Hepatocyte (in vitro differentiated cells): ENCODE measurements around the gene KLF13. TPM values are rescaled to one million over a fixed set of nuclear protein-coding genes. Genes with fewer than 3 reads are reported as not detected.

Experiments used
- DNase-seq: peaks from one replicate; pipeline ENCODE4 v3.0.0-alpha.2; 2016; ENCODE audit warnings: low spot score
- H2AFZ ChIP-seq: fragments of 200-600 bp; sonication (generic); 2 replicates; pipeline ENCODE4 v1.6.0; 2016; ENCODE audit warnings: antibody characterized with exemption, mild to moderate bottlenecking
- H3K27ac ChIP-seq: fragments of 200-600 bp; sonication (generic); 2 replicates; pipeline ENCODE4 v1.5.1; 2016; ENCODE audit warnings: mild to moderate bottlenecking
- H3K27me3 ChIP-seq: fragments of 200-600 bp; sonication (generic); 2 replicates; pipeline ENCODE4 v1.6.1; 2016
- H3K36me3 ChIP-seq: fragments of 200-600 bp; sonication (generic); replicated peaks from 2 replicates; pipeline ENCODE4 v1.5.1; 2016; ENCODE audit warnings: low read depth; ENCODE audit not compliant: insufficient read depth
- H3K4me1 ChIP-seq: fragments of 200-600 bp; sonication (generic); 2 replicates; pipeline ENCODE4 v1.5.1; 2016; ENCODE audit warnings: mild to moderate bottlenecking, moderate library complexity; ENCODE audit not compliant: insufficient read depth
- H3K4me2 ChIP-seq: fragments of 200-600 bp; sonication (generic); 2 replicates; pipeline ENCODE4 v1.6.0; 2016
- H3K4me3 ChIP-seq: fragments of 200-600 bp; sonication (generic); 2 replicates; pipeline ENCODE4 v1.5.1; 2016; ENCODE audit warnings: mild to moderate bottlenecking
- H3K79me2 ChIP-seq: fragments of 200-600 bp; sonication (generic); 2 replicates; pipeline ENCODE4 v1.6.0; 2017; ENCODE audit warnings: mild to moderate bottlenecking
- H3K9me2 ChIP-seq: fragments of 200-600 bp; sonication (generic); replicated peaks from 2 replicates; pipeline ENCODE4 v1.6.0; 2017; ENCODE audit warnings: mild to moderate bottlenecking; ENCODE audit not compliant: insufficient read depth
- H3K9me3 ChIP-seq: fragments of 200-600 bp; sonication (generic); 2 replicates; pipeline ENCODE4 v1.5.1; 2016; ENCODE audit warnings: low read depth, mild to moderate bottlenecking
- H4K20me1 ChIP-seq: fragments of 200-600 bp; sonication (generic); 2 replicates; pipeline ENCODE4 v1.6.0; 2016; ENCODE audit warnings: mild to moderate bottlenecking; ENCODE audit not compliant: insufficient read depth, poor library complexity, severe bottlenecking
- CTCF ChIP-seq: fragments of 200-600 bp; sonication (generic); IDR thresholded peaks from 2 replicates; pipeline ENCODE4 v1.5.1; 2016; ENCODE audit warnings: antibody characterized with exemption, mild to moderate bottlenecking; ENCODE audit not compliant: poor library complexity
- EZH2 ChIP-seq: fragments of 200-600 bp; sonication (generic); IDR thresholded peaks from 2 replicates; pipeline ENCODE4 v1.6.1; 2016; ENCODE audit warnings: antibody characterized with exemption, mild to moderate bottlenecking, borderline replicate concordance
- EZH2phosphoT487 ChIP-seq: fragments of 200-600 bp; sonication (generic); IDR thresholded peaks from one replicate; pipeline ENCODE4 v1.6.1; 2018; ENCODE audit warnings: antibody characterized with exemption, mild to moderate bottlenecking, low read depth, moderate library complexity; ENCODE audit not compliant: unreplicated experiment, severe bottlenecking
- WGBS: methylation state at CpG from one replicate; pipeline ENCODE4 v1.1.6; 2016; ENCODE audit warnings: low lambda C conversion rate; ENCODE audit errors: missing lambda C conversion rate; 5-methylcytosine and 5-hydroxymethylcytosine counted together
- polyA plus RNA-seq: library from polyadenylated mRNA; unstranded; fragments of >200 nt; fragmentation: Nextera tagmentation; extraction: Ambion mirVana; gene quantifications from 2 replicates; pipeline ENCODE4 v1.2.1, GENCODE V29; 2016
- total RNA-seq: library from RNA; depleted of rRNA; stranded (reverse); fragments of >200 nt; gene quantifications from 2 replicates; pipeline ENCODE4 v1.2.3, GENCODE V29; 2014

The KLF13 gene
- total and polyA plus RNA-seq, 2 experiments from 2014 or later = 32.7 to 51.2 TPM

GRCh38 chr15:31379577-31379976, 52.9 kb downstream of the KLF13 start:
- 96% methylated on average over 8 of the region's 8 CpGs for WGBS
- H3K4me1 ChIP-seq = peaks cover 14% of the 10 kb centered on the region

GRCh38 chr15:31381801-31382712, 55.4 kb downstream of the KLF13 start:
- H3K4me2 ChIP-seq = no peak overlapping the region
- 95% methylated on average over 10 of the region's 10 CpGs for WGBS
- H3K9me2 ChIP-seq = no peaks in the 10 kb centered on the region
- TF ChIP-seq EZH2 = no peak
- no peak for TF ChIP-seq EZH2phosphoT487
- TF ChIP-seq CTCF = no peak
- H3K27ac ChIP-seq = no peak overlapping the region
- no peaks in the 10 kb centered on the region for H3K36me3 ChIP-seq
- no peaks in the 10 kb centered on the region for H4K20me1 ChIP-seq
- H3K79me2 ChIP-seq = peaks cover 4% of the 10 kb centered on the region
- H3K27me3 ChIP-seq = no peaks in the 10 kb centered on the region
- DNase-seq = no peak
- H3K4me1 ChIP-seq = peaks cover 7% of the 10 kb centered on the region
- no peaks in the 10 kb centered on the region for H3K9me3 ChIP-seq
- H2AFZ ChIP-seq = no peak overlapping the region
- no peak overlapping the region for H3K4me3 ChIP-seq

More at GRCh38 chr15:31379577-31379976, 52.9 kb downstream of the KLF13 start:
- TF ChIP-seq EZH2phosphoT487 = no peak
- TF ChIP-seq EZH2 = no peak
- no peak for TF ChIP-seq CTCF
- Histone ChIP-seq H3K9me2 (no peaks in the 10 kb centered on the region), H3K9me3 (no peaks in the 10 kb centered on the region), H3K79me2 (peaks cover 5% of the 10 kb centered on the region), H3K4me3 (no peak overlapping the region), H2AFZ (no peak overlapping the region), H3K36me3 (no peaks in the 10 kb centered on the region), H3K27ac (no peak overlapping the region), H3K27me3 (no peaks in the 10 kb centered on the region), H4K20me1 (no peaks in the 10 kb centered on the region), H3K4me2 (no peak overlapping the region)
- DNase-seq = no peak

GRCh38 chr15:31382713-31383045, 56.0 kb downstream of the KLF13 start:
- H3K4me2 ChIP-seq = no peak overlapping the region
- peaks cover 8% of the 10 kb centered on the region for H3K4me1 ChIP-seq
- 69% methylated on average over 5 of the region's 5 CpGs for WGBS
- peaks cover 4% of the 10 kb centered on the region for H3K79me2 ChIP-seq
- H4K20me1 ChIP-seq = no peaks in the 10 kb centered on the region
- H3K4me3 ChIP-seq = no peak overlapping the region
- H3K9me3 ChIP-seq = no peaks in the 10 kb centered on the region
- TF ChIP-seq CTCF = no peak
- no peak for TF ChIP-seq EZH2
- TF ChIP-seq EZH2phosphoT487 = no peak
- no peaks in the 10 kb centered on the region for H3K36me3 ChIP-seq
- no peak overlapping the region for H2AFZ ChIP-seq
- H3K9me2 ChIP-seq = no peaks in the 10 kb centered on the region
- H3K27me3 ChIP-seq = no peaks in the 10 kb centered on the region
- H3K27ac ChIP-seq = peak overlapping the region; percentile 34
- no peak for DNase-seq
